Measurements from ENCODE around the gene ESYT3.
"Not testable (repeated sequence)": the region's sequence is repeated elsewhere in the genome, so short reads cannot be mapped to it uniquely, and the experiment has no call there.

Gene ESYT3

GRCh38 chr3:138412821-138413551 lies 21.4 kb upstream of the ESYT3 start:
- DNase-seq (ENCODE audit: low read depth in 2 of 2), result no peak

GRCh38 chr3:138416236-138416635 lies 18.2 kb upstream of the ESYT3 start:
- not testable (repeated sequence) for DNase-seq (ENCODE audit: low read depth in 2 of 2)

DNA sequence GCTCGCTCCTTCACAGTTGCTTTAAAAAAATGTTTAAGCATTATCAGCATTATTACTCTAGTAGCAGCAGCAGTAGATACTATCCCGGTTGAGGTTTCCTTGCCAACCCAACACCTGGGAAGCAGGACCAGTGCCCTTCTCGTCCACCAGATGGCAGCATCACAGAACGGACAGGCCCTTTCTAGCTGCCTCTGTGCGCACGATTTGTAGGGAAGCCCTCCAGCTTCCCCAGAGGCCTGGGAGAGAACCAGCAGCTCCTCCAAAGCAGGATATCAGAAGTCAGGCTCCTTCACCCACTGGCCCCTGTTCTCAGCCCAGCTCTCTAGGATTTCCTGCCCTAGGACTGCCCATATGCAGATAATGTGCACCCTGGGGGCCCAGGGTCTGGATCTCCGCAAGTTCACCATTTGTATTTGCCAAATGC lies 16.8 kb upstream of the ESYT3 start:
- DNase-seq (ENCODE audit: low read depth in 2 of 2), result peak; percentile 19 to 23

DNA sequence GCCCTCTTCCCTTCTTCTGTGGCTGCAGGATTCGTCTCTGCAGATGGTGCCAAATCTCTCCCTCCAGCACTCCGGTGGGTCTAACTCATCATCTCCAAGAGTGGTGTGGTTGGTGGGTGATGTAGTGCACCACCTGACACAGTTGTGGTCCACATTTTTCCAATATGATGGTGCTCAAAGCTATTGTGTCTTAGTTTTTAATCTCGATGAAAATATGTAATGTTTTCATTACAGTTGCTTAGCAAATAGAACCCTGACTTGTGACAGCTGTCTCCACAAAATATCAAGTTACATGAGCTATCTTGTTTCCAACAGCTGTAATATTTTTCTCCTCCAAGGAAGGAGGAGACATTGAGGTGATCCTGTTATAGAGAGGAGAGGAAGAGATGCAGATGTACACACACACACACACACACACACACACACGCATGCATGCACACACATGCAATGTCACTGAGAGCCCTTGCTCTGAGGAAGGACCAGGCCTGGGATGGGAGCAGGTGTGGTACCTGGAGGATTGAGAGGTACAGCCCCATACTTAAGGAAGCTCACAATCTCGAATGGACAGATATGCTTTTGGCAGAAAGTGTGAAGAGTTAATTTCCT lies 15.7 kb upstream of the ESYT3 start:
- DNase-seq (ENCODE audit: low read depth in 2 of 2), result no peak

DNA sequence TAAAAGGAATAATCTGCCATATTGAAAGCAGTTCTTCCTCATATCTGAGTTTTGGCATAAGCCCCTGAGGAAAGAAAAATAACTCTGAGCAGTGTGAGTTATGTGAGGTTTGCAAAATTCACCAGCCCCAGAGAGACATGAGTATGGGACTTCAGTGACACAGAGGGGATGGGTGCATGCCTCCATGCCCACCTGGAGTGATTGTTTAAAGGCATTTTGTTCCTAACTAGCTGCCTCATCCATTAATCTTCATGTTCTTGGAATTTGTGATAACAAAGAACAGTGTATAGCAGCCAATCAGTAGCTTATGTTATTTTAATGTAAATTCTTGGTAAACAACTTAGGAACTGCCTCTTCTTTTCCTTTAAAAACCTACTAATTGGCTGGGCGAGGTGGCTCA lies 11.1 kb upstream of the ESYT3 start:
- DNase-seq (ENCODE audit: low read depth in 2 of 2), result no peak

DNA sequence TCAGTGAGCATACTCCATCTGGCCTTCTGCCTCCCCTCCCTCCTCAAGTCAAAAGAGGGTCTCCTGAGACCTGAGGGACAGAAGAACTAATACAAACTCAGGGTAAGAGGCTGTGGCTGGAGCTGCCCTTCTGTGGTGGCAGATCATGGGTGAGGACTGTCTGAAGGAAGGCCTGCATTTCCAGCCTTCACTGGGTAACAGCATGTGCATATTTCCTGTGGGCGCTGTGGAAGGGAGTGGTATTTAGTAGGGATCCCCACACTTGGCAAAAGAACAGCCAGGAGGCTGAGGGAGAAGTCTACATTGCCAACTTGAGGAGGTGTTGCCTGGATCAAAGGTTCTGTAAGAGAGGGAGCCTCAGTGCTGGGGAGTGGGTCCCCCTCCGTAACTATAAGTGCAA lies 10.1 kb upstream of the ESYT3 start:
- DNase-seq (ENCODE audit: low read depth in 2 of 2), result no peak

DNA sequence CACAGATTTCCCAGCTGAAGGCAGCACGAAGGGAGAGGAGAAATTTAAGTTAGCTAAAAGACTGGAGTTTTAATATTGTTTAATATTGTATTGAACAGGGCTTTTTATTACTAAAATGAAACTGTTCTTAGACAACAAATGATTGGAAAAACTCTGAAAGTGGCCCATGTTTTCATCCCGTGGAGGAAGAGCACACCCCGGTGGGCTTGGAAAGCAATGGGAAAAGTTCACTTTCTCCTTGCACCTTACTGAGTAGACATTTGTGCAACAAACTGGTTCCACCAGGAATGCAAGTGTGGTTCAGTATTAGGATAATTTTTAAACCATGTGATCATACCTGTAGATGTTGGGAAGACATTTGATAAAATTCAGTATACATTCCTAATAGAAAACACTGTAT lies 8.2 kb upstream of the ESYT3 start:
- no peak for DNase-seq (ENCODE audit: low read depth in 2 of 2)

- not testable (repeated sequence) for DNase-seq (ENCODE audit: low read depth in 2 of 2)
Measured at GRCh38 chr3:138426754-138427153, 7.7 kb upstream of the ESYT3 start.

- no peak for DNase-seq (ENCODE audit: low read depth in 2 of 2)
Measured at GRCh38 chr3:138429665-138430064, 4.8 kb upstream of the ESYT3 start.

GRCh38 chr3:138432576-138433240 lies 1.7 kb upstream of the ESYT3 start:
- DNase-seq (ENCODE audit: low read depth in 2 of 2), result no peak

- DNase-seq (ENCODE audit: low read depth in 2 of 2), result no peak
Measured at GRCh38 chr3:138433892-138434275, 532 bp upstream of the ESYT3 start.

DNA sequence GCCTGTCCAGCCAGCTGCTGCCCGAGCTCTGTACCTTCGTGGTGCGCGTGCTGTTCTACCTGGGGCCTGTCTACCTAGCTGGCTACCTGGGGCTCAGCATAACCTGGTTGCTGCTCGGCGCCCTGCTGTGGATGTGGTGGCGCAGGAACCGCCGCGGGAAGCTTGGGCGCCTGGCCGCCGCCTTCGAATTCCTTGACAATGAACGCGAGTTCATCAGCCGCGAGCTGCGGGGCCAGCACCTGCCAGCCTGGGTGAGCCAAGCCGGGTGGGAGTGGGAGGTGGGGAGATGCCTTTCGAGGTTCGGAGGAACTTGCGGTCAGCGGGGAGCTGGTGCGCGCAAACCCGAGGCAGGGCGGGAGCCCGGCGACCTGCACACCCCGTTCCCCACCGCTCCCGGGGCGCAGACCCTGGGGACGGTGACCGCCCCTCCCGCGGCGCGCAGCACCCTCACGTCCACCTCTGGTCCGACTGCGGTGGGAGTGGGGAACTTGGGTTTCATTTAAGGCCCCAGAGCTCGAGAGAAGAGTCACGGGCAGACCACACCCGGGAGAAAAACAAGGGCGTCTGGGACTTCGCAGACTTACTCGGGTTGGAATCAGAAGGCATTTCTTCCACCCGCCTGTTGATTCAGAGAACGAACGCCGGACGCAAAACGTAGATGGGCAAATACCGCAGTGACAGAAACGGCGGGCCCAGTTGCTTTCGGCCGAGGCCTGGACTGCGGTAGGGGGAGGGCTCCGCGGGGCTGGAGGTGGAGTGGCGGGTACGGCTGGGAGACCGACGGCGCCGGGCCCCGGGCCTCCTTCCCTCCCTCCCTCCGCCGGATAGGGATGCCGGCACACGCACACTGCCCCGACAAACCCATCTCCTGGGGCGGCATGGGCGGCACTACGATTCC lies 708 bp downstream of the ESYT3 start:
- DNase-seq (ENCODE audit: low read depth in 2 of 2), result no peak

DNA sequence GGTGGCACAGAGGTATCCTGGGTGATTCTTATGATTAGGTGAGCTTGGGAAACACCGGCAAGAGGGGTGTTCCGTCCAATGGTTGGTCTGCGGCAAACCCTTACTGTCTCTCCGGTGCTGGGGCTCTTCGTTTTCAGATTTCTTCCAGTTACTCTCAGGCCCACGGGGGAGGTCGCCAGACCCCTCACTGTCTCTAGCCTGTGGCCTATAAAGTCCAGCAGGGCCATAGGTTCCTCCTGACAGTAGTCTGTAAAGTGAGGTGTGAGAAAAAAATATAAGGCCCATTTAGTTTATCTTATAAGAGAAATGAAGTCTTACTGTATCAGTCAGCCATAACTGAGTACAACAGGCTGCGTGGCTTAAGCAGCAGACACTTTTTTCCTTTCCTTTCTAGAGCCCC lies 1.4 kb downstream of the ESYT3 start:
- DNase-seq (ENCODE audit: low read depth in 2 of 2), result no peak

DNA sequence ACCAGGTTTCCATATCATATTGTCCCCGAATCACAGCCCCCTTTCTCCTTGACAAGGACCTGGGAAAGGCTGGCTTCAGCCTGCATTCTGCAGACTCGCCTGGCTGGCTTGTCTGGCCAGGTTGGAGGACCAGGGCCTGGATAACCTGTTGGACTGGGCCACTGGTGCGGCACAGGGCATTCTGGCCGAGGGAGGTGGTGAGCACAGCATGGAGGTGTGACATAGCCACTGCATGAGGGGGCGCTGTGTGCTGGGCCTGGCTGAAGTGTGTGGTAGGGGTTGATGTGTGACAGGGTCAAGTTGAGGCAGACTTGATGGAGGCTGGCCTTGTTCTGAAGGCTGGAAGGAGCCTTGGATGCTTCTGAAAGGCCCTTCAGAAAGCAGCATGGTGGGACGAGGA lies 2.9 kb downstream of the ESYT3 start:
- DNase-seq (ENCODE audit: low read depth in 2 of 2), result no peak

GRCh38 chr3:138438896-138439295 lies 4.5 kb downstream of the ESYT3 start:
- DNase-seq (ENCODE audit: low read depth in 2 of 2), result no peak

DNA sequence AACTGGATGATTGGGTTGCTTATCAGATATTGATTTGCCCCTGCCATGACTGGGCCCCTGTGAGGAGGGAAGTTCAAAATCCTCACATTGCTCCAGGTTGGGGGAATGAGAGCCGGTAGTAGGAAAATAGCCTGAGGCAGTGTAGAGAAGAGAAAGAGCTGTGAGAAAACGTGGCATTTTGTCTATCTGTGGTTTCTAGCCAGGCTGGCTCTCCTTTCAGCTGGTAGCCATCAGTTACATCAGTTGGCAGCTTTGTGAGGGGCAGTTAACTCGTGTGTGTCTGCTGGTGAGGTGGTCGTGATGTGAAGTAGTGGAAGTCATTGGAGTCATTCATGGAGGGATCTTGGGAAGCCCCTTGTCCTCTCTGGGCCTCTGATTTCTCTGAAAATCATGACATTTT lies 5.2 kb downstream of the ESYT3 start:
- DNase-seq (ENCODE audit: low read depth in 2 of 2), result no peak

GRCh38 chr3:138440121-138440521 lies 5.7 kb downstream of the ESYT3 start:
- DNase-seq (ENCODE audit: low read depth in 2 of 2), result no peak

GRCh38 chr3:138440596-138440995 lies 6.2 kb downstream of the ESYT3 start:
- DNase-seq (ENCODE audit: low read depth in 2 of 2), result no peak

DNA sequence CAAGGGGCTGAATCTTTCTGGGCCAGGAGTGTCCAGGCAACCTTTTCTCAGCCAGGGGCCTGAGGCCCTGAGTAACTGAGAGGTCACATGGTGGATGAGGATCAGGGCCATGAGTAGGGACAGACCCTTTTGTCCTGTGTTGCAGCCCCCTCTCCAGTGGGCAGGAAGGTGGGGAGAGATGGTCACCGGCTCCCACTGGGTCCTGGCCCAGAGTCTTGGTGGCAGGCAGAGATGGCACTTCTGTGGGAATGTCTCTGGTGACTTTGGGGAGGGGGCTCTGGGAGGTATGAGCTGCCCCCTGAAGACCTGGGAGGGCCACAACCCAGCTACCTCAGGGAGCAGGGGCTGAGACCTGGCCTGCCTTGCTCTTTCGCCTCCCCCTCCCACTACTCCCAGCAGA lies 6.8 kb downstream of the ESYT3 start:
- no peak for DNase-seq (ENCODE audit: low read depth in 2 of 2)

DNA sequence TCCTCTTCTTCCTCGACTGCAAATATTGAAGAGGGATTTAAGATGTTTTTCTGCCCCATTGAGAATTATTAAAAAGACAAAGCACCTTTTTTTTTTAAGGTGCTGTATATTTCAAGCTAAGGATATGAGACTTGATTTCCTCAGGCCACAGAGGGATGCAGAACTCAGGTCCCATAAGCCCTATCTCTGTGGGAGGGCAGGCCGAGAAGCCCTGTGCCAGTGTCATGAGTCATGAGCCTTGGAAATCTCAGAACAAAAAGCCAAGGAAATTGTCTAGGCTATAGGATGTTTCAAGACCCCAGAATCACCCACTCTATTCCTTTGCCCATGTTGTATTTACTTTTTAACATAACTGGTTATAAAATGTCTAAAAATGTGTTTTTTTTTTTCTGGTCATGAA lies 7.3 kb downstream of the ESYT3 start:
- no peak for DNase-seq (ENCODE audit: low read depth in 2 of 2)

DNA sequence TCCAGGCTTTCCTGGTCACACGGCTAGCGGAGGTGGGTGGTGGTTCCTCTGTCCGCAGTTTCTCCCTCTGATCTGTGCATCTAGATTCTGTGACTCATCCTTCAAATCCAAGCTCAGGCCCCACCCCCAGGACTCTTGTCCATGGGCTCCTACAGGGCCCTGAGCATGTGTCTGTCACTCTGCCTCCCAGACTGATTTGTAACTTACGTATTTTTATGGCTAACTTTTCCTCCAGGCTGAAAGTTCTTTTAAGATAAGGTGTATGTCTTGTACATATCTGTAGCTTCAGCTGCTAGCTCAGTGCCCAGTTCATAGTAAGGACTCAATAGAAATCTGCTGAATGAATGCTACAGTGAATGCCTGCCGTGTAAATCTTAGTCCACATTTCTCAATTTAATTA lies 8.0 kb downstream of the ESYT3 start:
- no peak for DNase-seq (ENCODE audit: low read depth in 2 of 2)

DNA sequence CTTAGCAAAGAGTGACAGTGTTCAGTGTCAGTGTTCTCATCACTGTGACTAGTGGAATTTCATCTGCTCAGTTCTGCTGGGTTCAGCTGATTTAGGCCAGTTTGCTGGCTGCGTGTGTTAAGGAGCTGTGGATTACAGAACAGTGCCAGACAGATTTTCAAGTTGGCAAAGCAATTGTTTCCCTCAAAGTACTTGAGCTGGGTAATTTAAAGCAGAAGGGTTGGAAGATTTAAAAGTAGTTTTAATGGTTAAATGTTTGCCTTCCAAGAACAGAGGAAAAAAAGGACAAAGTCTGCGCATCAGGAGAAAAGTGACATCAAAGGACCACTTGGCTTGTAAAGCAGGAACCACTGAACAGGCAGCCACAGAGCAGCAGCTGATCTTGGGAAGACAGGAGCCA lies 8.7 kb downstream of the ESYT3 start:
- DNase-seq (ENCODE audit: low read depth in 2 of 2), result no peak

Data from activated CD8-positive, alpha-beta memory T cell treated with anti-CD3 and anti-CD28 coated beads for 4 hours (primary cell).